ENCODE measurements around the gene ABLIM1.

- TF ChIP-seq CTCF (IDR thresholded peaks at IDR 0.05) (no peak), POLR2AphosphoS5 (IDR thresholded peaks at IDR 0.05; ENCODE audit: low read depth, low read length) (no peak), REST (IDR thresholded peaks at IDR 0.05; ENCODE audit: insufficient read depth in 1 of 2, low read depth in 2 of 2, low read length in 1 of 2) (no peak), TCF7L2 (IDR thresholded peaks at IDR 0.05; ENCODE audit: low read depth, low read length) (no peak), SIN3A (IDR thresholded peaks at IDR 0.05; ENCODE audit: borderline replicate concordance, insufficient read depth, low read depth, low read length) (no peak)
Observed at GRCh38 chr10:114391599-114391998, 266.5 kb downstream of the ABLIM1 start.

Data from Panc1 (cell line).